Activated naive CD8-positive, alpha-beta T cell treated with anti-CD3 and anti-CD28 coated beads, Interleukin-2, amount 10 ng/mL, durations not matched to agents 7 days and 5 days (primary cell): ENCODE measurements around the gene CHRM1. TPM values are rescaled to one million over a fixed set of nuclear protein-coding genes. Genes with fewer than 3 reads are reported as not detected.
A peak's percentile ranks its signal among the peaks of the same experiment; 100 is the strongest.
"Not testable (repeated sequence)": the region's sequence is repeated elsewhere in the genome, so short reads cannot be mapped to it uniquely, and the experiment has no call there.

Experiments
- ATAC-seq: fragments of 150-1000 bp; cut with Tn5 transposase; one replicate; pipeline ENCODE4 v1.10.0; 2021; ENCODE audit warnings: low read depth, moderate library complexity
- POLR2A ChIA-PET: fragments of 350-600 bp; sonication (Branson Sonifier 250); formaldehyde crosslinking; loops from one replicate; lab custom pipeline; 2021; ENCODE audit warnings: antibody characterized with exemption; lab: Charles Lee
- DNase-seq: peaks from one replicate; pipeline ENCODE4 v3.0.0; 2021
- H3K27ac Mint-ChIP-seq: one replicate; pipeline ENCODE4 v1.8.0; 2022; ENCODE audit warnings: mild to moderate bottlenecking, mixed read lengths
- H3K27me3 Mint-ChIP-seq: one replicate; pipeline ENCODE4 v1.8.0; 2022; ENCODE audit warnings: mild to moderate bottlenecking, moderate library complexity, mixed read lengths
- H3K36me3 Mint-ChIP-seq: one replicate; pipeline ENCODE4 v1.8.0; 2021; ENCODE audit warnings: mild to moderate bottlenecking, mixed read lengths
- H3K4me1 Mint-ChIP-seq: one replicate; pipeline ENCODE4 v1.8.0; 2021; ENCODE audit warnings: mixed read lengths
- H3K4me3 Mint-ChIP-seq: one replicate; pipeline ENCODE4 v1.8.0; 2022; ENCODE audit warnings: mild to moderate bottlenecking, moderate library complexity, mixed read lengths
- H3K9me3 Mint-ChIP-seq: one replicate; pipeline ENCODE4 v1.8.0; 2021; ENCODE audit warnings: mixed read lengths
- total RNA-seq, 2 experiments: library from RNA; stranded (reverse); gene quantifications; one replicate each; pipeline ENCODE4 v1.2.3, GENCODE V29; 2021

Gene CHRM1
- total RNA-seq, 2 experiments from 2014 or later, result not detected

GRCh38 chr11:62863687-62864335 lies 57.4 kb downstream of the CHRM1 start:
- H3K36me3 Mint-ChIP-seq, result peaks cover 1% of the 10 kb centered on the region
- ATAC-seq (no peak), DNase-seq (no peak)
- H3K9me3 Mint-ChIP-seq, result no peaks in the 10 kb centered on the region
- no peak overlapping the region for H3K27ac Mint-ChIP-seq
- H3K4me1 Mint-ChIP-seq, result peaks cover 24% of the 10 kb centered on the region
- no peaks in the 10 kb centered on the region for H3K27me3 Mint-ChIP-seq
- no peak overlapping the region for H3K4me3 Mint-ChIP-seq
- POLR2A ChIA-PET, result interaction anchor here (0.7 to 7.6 kb wide), 4 partner anchors 17 to 184 kb away, joined by 4 to 76 read pairs (median 20); partner anchors contain the start of genes SLC3A2, TMEM179B and WDR74

GRCh38 chr11:62861564-62862192 lies 59.5 kb downstream of the CHRM1 start:
- H3K36me3 Mint-ChIP-seq, H3K9me3 Mint-ChIP-seq, DNase-seq, ATAC-seq, H3K4me3 Mint-ChIP-seq, H3K27me3 Mint-ChIP-seq: not testable (repeated sequence)
- POLR2A ChIA-PET, result interaction anchor here (0.6 to 7.6 kb wide), 13 partner anchors 9 to 152 kb away, joined by 3 to 76 read pairs (median 4); partner anchors contain the start of genes SLC3A2, STX5, TEX54 and TMEM179B
- Mint-ChIP-seq H3K27ac (peak overlapping the region; percentile 70), H3K4me1 (peaks cover 31% of the 10 kb centered on the region)

GRCh38 chr11:62860835-62861563 lies 60.2 kb downstream of the CHRM1 start:
- DNase-seq (no peak), ATAC-seq (no peak)
- Mint-ChIP-seq H3K4me3 (no peak overlapping the region), H3K36me3 (no peaks in the 10 kb centered on the region), H3K27me3 (no peaks in the 10 kb centered on the region), H3K4me1 (peaks cover 32% of the 10 kb centered on the region), H3K27ac (peak overlapping the region; percentile 63), H3K9me3 (no peaks in the 10 kb centered on the region)
- POLR2A ChIA-PET, result interaction anchor here (1.0 to 7.6 kb wide), 10 partner anchors 9 to 75 kb away, joined by 3 to 76 read pairs (median 4); partner anchors contain the start of genes SLC3A2, STX5, TEX54 and TMEM179B

- DNase-seq, H3K9me3 Mint-ChIP-seq, H3K4me3 Mint-ChIP-seq, ATAC-seq, H3K27me3 Mint-ChIP-seq, H3K27ac Mint-ChIP-seq: not testable (repeated sequence)
- Mint-ChIP-seq H3K36me3 (peaks cover 11% of the 10 kb centered on the region), H3K4me1 (peaks cover 35% of the 10 kb centered on the region)
- POLR2A ChIA-PET, result interaction anchor here (7.6 kb wide), 1 partner anchor 18 kb away, joined by 76 read pairs; the partner anchor contains the start of gene WDR74
Measured at GRCh38 chr11:62859281-62859703, 61.9 kb downstream of the CHRM1 start.

Other genes with a start within 250 kb of the CHRM1 start
- gene UQCC3, start 249.7 kb downstream of the CHRM1 start, total RNA-seq, result 1 to 10 TPM; 6.7 to 6.8 TPM
- gene LBHD1, start 249.1 kb downstream of the CHRM1 start, total RNA-seq, result 10 to 100 TPM; 23.5 to 23.6 TPM
- gene UBXN1, start 242.3 kb downstream of the CHRM1 start, total RNA-seq, result 100 to 1,000 TPM; 135 to 136 TPM
- under 1 TPM; 0.19 to 0.23 TPM for gene LRRN4CL, start 231.8 kb downstream of the CHRM1 start, total RNA-seq
- 10 to 100 TPM; 29.9 to 39.4 TPM for gene BSCL2, start 213.9 kb downstream of the CHRM1 start, total RNA-seq
- not detected for gene GNG3, start 213.7 kb downstream of the CHRM1 start, total RNA-seq
- 10 to 100 TPM; 67.9 to 72.5 TPM for gene HNRNPUL2, start 193.9 kb downstream of the CHRM1 start, total RNA-seq
- gene TTC9C, start 192.9 kb downstream of the CHRM1 start, total RNA-seq, result 10 to 100 TPM; 49.5 to 56.4 TPM
- 10 to 100 TPM; 14.0 to 17.1 TPM for gene ZBTB3, start 167.2 kb downstream of the CHRM1 start, total RNA-seq
- gene POLR2G, start 159.8 kb downstream of the CHRM1 start, total RNA-seq, result 10 to 100 TPM; 79.1 to 84.6 TPM
- gene TAF6L, start 150.0 kb downstream of the CHRM1 start, total RNA-seq, result 10 to 100 TPM; 20.6 to 22.2 TPM
- 10 to 100 TPM; 48.7 to 52.2 TPM for gene TMEM179B, start 134.0 kb downstream of the CHRM1 start, total RNA-seq
- 10 to 100 TPM; 14.0 to 15.2 TPM for gene TMEM223, start 129.4 kb downstream of the CHRM1 start, total RNA-seq
- 100 to 1,000 TPM; 124 to 131 TPM for gene NXF1, start 115.9 kb downstream of the CHRM1 start, total RNA-seq
- 10 to 100 TPM; 43.4 to 44.3 TPM for gene STX5, start 89.3 kb downstream of the CHRM1 start, total RNA-seq
- gene TEX54, start 88.5 kb downstream of the CHRM1 start, total RNA-seq, result not detected
- 10 to 100 TPM; 75.2 to 78.0 TPM for gene WDR74, start 81.8 kb downstream of the CHRM1 start, total RNA-seq
- gene SLC3A2, start 40.5 kb downstream of the CHRM1 start, total RNA-seq, result 100 to 1,000 TPM; 222 to 228 TPM
- not detected for gene SLC22A6, start 63.6 kb upstream of the CHRM1 start, total RNA-seq
- gene SLC22A8, start 94.5 kb upstream of the CHRM1 start, total RNA-seq, result not detected
- not detected for gene SLC22A24, start 222.9 kb upstream of the CHRM1 start, total RNA-seq